GM19043 (cell line): Measurements from ENCODE around the gene PTPN20.

ENCODE experiments used
- ATAC-seq: cut with Tn5 transposase; IDR thresholded peaks from one replicate; pipeline ENCODE4 v1.9.1; 2021; ENCODE audit warnings: low read depth; ENCODE audit not compliant: unreplicated experiment

Gene PTPN20

DNA sequence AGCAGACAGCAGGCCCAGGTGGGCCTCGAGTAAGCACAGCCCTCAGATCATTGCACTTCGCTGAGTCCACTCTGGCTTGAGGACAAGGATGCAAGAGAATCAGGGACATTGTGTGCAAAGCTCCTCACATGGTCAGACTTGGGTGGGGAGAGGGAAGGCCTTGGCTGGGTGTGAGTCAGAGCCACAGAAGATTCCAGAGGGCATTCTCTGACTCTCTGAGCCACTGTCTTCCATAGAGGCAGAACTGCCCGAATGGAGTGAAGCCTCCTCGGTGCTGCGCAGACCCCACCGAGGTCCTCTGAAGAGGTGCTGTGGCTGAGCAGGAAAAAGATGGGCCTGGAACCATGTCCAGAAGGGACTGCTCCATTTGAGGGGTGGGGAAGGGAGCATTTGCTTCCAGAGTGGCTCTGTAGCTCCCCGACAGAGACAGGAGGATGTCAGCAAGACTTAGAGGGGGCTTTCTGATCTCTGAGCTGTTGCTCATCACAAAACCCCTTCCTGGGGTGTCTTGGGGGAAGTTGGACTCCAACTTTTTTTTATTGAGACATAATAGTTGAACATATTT lies 120.8 kb downstream of the PTPN20 start:
- ATAC-seq = no peak

DNA sequence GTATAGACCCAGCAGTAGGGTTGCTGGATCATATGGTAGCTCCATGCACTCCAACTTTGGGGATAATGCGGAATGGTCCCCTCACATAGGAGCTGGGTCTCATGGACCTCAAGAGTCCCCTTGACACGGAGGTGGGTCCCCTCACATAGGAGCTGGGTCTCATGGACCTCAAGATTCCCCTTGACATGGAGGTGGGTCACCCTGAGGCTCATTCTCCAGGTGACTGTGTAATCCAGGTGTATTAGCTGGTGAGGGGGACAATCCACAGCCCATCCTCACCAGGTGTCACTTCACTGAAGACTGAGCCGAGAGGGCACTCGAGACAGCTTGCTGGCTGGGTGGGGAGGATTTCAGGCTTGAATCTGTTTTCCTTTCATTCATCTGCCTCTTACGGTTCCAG lies 121.9 kb downstream of the PTPN20 start:
- no peak for ATAC-seq

DNA sequence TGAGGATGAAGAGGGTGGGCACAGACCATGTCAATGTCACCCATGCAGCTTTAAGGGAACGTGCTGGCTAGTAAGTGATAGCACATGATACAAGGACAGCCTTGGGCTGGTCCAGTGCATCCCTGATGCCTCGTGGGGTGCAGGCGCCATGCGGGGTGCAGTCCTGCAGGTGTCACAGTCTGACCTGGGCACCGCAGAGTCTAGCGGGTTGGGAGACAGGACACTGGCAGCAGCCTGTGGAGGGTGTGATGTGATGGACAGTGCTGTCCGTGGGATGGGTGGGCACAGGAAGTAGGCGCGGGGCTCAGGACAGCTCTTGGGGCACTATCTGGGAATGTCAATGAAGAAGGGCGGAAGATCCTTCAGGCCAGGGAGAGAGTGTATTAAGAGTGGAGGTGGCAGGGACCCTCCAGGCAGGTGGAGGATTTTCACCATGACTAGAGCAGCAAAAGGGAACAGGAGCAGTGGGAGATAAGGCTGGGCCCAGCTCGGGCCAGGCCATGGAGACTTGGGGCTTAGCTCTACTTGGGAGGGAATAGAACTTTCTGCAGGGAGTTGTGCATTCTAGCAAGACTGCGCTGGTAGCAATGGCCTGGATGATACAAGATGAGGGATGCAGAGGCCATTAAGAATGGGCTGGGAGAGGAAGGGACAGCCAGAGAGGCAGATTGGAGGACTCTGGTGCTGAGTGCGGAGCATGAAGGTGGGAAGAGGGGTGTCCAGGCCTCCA lies 122.5 kb downstream of the PTPN20 start:
- ATAC-seq = no peak

DNA sequence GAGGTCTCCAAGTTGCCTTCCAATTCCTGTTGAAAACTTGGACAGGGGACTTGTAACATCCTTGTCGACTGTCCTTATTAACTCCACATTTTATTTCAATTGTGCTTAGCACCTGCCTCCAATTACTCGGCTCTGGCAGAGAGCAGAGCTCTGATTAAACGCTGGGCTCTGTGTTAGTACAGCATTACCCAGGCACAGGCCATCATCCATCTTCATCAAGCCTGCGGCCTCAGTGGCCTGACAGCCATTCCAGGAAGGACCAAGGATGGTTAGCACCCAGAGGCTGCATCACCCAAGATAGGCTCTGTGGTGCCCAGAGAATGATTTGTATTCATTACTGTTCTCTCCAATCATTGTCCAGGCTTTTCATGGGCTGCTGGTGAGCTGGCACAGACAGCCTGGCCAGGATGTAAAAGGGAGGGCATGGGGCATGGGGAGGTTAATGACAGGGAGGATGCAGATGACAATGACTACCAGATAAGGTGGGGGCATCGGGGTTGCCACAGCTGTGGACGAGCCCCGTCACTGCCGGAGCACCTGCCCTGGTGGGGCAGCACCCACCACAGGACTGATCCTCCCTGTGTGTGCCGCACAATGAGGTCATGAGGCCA lies 123.3 kb downstream of the PTPN20 start:
- ATAC-seq = no peak

DNA sequence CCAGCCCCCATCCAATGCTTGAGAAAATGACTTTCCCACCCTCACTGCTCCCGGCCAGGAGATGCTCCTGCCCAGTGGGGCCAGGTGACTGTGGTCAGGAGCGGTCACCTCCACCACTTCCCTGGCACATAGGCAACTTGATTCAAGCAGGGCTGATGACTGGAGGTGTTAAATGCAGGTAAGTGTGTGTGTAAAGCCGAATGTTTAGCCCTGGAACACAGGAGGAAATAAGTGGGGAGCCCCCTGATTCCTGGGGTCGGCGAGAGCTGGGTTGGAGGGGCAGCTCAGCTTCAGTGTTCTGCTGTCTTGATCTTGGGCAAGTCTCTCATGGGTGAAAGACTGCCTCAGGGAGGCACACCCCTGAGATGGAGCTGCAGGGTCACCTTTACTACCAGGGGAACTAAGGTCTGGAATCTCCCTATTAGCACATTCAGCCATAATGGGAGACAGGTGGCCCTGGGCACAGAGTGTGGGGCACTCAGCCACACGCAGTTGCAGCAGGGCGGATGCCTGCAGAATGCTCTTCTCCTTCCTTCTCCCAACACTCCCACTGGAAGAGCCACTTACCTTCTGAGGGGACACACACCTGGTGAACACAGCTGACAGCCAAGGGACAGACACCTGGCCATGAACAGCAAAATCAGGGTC lies 124.1 kb downstream of the PTPN20 start:
- no peak for ATAC-seq

DNA sequence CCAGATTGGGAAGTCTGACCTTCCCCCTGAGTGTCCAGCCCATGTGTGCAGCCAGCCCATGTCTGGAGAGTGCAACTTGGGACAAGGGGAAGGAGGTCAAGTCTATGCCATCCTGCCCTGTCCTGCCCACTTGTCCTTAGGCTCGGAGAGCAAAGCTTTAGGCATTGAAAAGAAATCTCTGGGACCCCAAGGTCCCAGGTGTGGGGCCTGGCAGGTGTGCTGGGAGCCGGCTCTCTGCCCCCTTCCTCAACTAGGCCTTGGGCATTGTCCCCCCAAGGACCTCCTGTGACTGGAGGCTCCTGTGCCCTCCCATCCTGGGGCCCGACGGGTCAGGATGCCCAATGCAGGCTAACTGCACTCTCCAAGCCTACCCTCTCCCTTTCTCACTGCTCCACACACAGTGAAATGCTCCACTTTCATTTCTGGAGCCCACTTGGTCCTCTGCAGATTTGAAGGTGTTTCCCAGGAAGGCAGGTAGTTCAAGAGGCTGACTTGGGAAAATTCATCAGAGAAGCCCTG lies 124.7 kb downstream of the PTPN20 start:
- ATAC-seq = no peak

DNA sequence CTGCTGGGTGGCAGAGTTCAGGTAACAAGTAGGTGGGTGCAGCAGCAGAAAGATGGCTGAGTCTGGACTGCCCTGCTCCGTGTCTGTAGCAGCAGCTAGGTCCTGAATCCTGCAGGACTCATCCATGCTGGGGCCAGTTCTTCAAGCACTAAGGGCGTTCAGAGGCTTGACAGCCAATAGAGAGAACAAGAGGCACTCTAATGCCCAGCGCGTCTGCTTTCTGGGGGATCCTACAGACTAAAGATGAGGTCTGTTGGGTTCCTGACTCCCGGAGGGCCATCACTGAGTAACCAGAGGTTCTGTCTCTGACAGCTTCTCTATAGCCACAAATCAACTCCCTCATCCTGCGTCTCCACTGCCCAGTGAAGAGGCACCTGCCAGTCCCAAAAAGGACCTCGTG lies 125.5 kb downstream of the PTPN20 start:
- no peak for ATAC-seq

DNA sequence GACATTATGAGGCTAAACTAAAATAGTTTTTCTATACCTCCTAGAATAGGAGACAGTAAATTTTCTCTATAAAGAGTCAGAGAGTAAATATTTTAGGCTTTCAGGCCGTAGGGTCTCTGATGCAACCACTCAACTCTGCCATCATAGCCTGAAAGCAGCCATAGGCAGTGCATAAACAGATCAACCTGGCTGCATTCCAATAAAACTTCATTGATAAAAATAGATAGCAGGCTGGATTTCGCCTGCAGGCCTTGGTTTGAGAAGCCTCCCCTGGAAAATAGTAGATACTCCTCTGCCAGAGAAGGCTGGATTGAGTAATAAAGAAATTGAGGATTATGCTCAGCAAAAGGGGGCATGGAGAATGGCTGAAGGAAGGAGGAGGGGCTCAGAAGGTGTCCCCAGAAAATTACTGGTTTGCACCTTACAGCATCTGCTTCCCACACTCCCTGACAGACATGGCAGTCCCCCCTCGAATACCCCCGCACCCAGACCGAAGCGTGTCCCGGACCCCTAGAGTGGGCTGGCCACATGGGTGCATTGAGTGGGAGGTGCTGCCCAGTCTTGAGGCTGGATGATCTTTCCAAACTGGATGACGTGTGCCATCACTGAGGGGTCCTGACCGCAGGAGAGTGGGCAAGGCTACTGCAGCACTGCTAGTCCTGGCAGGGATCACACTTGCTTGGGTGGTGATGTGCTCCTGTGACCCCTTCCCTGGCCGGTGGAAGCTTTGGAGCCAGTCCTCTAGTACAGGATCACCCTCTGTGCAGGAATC lies 126.6 kb downstream of the PTPN20 start:
- no peak for ATAC-seq

DNA sequence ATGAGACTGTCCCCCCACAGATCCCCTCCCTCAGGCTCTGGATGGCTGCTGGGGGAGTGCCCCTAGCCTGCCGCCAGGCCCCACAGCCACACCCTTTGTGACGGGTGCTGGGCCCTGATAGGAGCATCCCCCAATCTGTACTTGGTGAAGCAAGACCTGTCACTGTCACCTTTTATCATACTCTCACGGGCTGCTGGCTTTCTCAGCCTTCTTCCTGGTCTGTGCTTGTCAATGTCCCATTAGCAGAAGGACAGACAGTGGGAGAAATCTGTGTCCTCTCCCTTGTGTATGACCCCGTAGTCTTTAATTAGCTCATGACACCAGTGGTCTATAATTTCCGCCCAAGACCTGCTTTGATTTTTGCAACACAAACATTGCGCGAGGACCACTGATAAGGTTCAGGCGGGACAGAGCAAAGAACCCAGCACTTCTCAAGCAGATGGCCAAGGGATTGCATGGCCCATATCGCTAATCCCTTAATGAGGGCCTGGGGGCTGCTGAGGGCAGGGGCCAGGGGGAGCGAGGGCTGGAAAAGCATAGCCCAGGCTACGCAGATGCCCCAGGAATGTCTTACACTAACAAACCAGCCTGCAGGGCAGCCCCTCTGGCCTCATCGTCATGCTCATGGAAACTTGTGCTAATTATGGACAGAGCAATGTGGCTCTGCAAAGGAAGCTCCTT lies 127.8 kb downstream of the PTPN20 start:
- no peak for ATAC-seq

DNA sequence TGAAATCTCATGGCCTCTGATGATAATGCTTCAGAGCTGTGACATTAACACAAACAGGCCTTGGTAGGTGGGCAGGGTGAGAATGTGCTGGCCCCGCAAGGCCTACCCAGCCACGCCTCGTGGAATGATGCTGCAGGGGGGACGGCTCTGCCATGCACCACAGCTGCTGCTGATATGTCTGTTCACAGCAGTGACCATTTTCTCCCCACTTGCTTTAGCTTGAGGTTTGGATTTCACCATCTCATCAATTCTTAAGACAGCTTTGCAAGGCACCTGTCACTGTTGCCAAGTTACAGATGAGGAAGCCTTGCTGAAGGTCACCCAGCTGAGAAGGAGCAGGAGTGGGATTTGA lies 128.3 kb downstream of the PTPN20 start:
- ATAC-seq = no peak

DNA sequence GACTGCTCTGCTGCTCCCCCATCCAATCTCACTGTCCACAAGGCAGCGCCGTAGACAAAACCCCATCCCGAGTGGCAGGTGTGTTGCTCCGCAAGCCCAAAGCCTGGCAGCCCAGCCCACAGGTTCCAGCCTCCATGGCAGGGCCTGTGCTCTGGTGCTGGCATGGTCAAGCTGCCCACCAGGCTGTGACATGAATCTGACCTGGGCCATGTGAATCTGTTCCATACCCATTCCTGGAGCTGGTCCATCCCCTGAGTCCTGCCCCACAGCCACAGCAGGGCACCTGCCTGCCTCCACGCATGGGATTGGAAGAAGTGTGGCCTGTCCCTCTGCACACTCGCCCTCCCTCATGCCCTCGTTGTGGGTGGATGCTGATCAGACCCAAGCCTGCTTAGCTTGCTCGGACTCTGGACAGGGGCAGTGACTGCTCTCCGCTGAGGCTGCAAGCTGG lies 128.8 kb downstream of the PTPN20 start:
- ATAC-seq = no peak

DNA sequence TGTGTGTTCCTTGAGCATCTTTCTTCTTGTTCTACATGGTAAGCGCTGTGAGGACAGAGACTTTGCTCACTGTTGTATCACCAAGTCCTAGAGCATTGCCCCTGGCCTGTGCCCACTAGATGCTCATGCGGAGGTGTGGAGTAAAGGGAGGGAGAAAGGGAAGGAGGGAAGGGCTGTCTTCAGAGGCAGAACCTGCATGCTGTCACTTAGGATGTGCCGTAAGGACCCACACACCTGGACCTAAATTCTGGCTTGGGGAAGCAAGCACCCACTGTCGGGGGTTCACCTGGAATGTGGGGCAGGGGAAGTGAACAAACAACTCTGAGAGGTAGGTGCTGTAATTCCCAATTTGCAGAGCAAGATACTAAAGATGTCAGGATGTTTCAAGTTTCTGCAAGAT lies 129.5 kb downstream of the PTPN20 start:
- no peak for ATAC-seq

DNA sequence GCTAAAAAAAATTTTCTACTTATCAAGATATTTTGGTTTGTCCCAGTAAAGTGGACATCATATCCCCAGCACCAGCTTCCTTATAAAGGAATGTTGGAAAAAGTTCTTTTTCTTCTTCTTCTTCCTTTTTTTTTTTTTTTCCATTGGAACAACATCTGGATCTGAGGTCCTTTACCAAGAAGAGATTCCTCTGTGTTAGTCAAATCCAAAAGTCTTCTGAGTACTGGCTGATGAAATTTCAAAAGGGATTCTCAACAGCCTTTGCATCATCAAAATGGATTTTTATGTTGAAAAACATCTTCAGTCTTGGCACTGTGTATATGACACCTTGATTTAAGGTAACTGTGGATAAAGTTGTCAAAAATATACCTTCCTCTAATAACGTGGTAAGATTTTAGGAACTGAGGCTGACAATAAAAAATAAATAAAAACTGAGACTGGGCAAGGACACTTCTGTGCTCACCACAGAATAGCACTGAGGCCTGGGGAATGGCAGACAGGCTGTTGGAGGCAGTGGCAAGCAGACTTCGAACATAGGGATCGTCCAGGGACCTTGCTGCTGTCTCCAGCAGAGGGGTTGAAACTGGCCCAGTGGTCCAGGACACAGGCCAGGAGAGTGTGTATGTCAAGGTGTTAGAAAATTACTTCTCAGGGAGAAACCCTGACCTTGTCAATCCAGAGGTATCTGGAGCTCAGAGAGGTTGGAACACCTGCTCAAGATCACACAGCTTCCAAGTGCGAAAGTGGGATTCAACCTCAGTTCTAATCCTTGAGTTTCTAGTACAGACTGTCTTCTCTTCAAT lies 130.4 kb downstream of the PTPN20 start:
- ATAC-seq = no peak

DNA sequence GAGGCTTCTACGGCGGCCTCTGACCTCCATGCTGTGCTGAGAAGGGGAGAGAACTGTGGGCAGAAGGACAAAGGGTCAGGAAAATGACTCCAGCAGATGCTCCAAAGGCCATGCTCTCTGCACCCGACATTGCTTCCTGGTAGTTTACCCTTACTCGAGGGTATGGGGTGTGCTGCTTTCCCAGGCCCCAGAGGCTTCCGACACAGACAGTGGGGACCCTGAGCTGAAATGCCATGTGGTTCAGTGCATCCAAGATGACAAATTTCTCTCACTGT lies 130.9 kb downstream of the PTPN20 start:
- ATAC-seq = no peak

DNA sequence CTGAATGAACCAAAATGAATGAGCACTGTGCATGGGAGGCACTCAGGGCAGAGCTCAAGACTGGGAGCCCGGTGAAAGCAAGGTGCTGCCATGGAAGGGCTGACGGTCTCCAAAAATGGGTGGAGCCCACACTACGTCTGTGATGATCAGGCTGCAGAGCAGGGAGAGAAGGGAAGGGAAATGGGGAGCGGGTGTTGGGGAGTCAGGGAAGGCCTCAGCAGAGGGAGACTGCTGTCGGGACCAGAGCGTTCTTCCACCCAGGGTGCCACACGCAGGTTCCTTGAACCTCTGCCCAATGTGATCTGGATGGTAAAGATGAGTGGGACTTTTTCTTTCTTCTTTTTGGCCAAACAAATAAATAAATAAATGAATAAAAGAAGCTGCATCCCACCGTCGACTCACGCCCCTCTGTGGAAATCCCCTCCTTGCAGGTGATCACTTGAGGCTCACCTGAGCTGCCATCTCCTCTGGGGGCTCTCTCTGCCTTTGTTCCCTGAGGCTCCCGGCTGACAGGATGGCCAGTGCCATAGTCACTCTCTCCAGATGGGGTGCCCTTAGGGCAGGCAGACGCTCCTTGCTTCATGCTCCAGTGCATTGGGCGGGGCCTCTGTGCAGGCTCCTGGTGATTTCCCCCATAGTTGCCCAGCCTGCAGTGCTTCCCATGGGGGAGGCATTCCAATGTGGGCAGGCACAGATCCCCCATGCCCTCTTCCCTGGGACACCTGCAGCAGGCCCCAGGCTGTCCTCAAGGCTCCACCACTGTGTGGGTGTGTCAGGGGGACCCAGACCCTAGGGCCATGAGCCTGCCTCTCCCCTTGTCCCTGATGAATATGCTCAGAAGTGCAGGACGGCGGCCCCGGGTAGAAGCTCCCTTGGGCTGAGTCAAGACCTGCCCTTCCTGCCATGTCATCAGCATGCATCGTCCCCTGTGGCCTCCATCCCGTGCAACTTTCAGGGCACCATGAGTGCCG lies 131.8 kb downstream of the PTPN20 start:
- no peak for ATAC-seq

DNA sequence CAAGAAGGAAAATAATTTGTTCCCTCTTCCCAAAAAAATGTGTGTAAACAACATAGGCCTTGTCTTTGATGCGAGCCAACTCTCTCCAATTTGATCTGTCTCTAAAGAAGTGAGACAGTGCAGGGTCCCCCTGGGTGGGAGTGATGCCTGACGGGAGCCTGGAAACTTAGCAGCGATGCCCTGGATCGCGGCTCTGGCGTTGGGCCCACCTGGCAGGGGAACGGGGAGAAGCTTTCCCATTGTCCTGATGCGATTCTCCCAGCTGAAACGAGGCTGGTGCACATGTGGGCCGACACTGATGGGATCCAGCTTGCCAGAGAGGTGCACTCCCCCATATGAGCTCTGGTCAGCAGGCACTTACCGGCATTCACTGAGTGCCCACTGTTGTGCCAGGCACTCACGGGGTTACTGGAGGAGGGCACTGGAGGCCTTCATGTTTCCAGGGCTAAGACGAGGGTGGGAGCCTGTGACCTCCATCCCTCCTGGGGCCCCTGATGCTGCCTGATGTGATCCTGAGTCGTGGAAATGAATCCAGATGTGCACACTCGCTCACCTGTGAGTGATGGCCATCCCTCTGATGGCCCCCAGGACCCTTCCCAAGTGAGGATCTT lies 132.8 kb downstream of the PTPN20 start:
- no peak for ATAC-seq

DNA sequence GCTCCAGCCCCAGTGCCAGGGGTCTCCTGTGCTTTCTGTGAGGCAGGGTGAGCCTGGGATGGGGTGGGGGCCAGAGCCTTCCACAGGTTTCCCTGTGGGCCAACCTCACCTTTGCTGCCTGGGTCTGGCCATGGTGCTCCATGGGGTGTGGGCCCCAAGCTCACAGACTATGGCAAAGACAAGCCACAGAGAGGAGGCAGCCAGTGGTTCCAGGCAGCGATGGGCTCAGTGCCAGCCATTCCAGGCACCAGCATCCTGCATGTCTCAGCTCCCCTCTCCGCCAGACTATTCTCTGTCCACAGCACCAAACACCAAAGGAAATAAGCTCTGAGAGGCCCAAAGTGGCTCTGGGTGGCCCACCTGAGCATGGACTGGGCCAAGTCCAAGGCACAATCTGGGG lies 133.5 kb downstream of the PTPN20 start:
- no peak for ATAC-seq

DNA sequence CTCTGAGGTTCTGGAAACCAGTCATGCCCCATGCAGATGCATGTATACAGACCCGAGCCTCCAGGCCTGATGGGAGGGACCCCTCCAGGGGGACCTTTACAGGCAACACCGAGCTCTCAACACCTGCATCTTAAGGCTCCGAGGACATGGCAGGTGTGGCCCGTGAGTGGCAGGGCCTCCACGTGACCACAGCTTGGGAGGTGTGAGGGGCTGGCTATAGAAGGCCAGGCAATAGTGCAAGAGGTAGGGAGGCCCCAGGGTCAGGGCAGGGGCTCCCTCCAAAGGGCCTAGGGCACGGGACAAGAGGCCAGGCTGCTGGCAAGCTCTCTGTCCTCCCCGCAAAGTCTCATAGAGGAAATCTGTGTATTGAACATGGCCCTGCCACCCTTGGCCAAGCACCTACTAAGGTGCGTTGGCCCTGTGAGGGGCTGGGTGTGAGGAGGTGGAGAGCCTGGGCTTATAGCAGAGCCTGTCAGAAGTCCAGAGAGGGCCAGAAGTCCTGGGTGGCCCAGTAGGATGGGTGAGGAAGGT lies 134.2 kb downstream of the PTPN20 start:
- no peak for ATAC-seq
